Measurements from ENCODE around the gene CFAP54. TPM values are rescaled to one million over a fixed set of nuclear protein-coding genes. Genes with fewer than 3 reads are reported as not detected.

Gene CFAP54
- total RNA-seq, 1 experiment from 2014 or later = 0.35 TPM

- CTCF ChIA-PET = no interaction called here
- no peaks in the 10 kb centered on the region for H3K9me3 Mint-ChIP-seq (ENCODE audit: low read depth, unreplicated experiment)
- H3K27me3 Mint-ChIP-seq (ENCODE audit: unreplicated experiment) = no peaks in the 10 kb centered on the region
- H3K27ac Mint-ChIP-seq (ENCODE audit: unreplicated experiment) = no peak overlapping the region
- H3K36me3 Mint-ChIP-seq (ENCODE audit: insufficient read depth, unreplicated experiment) = no peaks in the 10 kb centered on the region
- H3K4me1 Mint-ChIP-seq (ENCODE audit: low read depth, unreplicated experiment) = no peaks in the 10 kb centered on the region
- DNase-seq = no peak
- H3K4me3 Mint-ChIP-seq (ENCODE audit: low read depth, unreplicated experiment) = no peak overlapping the region
- no TSS peak for BruUV-seq (replicated peaks)
- TF ChIP-seq CTCF (IDR thresholded peaks at IDR 0.05; ENCODE audit: unreplicated experiment) = no peak
- intact Hi-C loops (cut with micrococcal nuclease; ENCODE audit: unreplicated experiment) = no loop called here
Measured at GRCh38 chr12:96897421-96897820, 408.0 kb downstream of the CFAP54 start.

- Mint-ChIP-seq H3K9me3 (ENCODE audit: low read depth, unreplicated experiment) (no peaks in the 10 kb centered on the region), H3K4me3 (ENCODE audit: low read depth, unreplicated experiment) (no peak overlapping the region), H3K27ac (ENCODE audit: unreplicated experiment) (no peak overlapping the region), H3K27me3 (ENCODE audit: unreplicated experiment) (no peaks in the 10 kb centered on the region), H3K36me3 (ENCODE audit: insufficient read depth, unreplicated experiment) (no peaks in the 10 kb centered on the region), H3K4me1 (ENCODE audit: low read depth, unreplicated experiment) (peaks cover 5% of the 10 kb centered on the region)
- intact Hi-C loops (cut with micrococcal nuclease; ENCODE audit: unreplicated experiment) = no loop called here
- no TSS peak for BruUV-seq (replicated peaks)
- no peak for TF ChIP-seq CTCF (IDR thresholded peaks at IDR 0.05; ENCODE audit: unreplicated experiment)
- CTCF ChIA-PET = no interaction called here
- no peak for DNase-seq
Measured at GRCh38 chr12:96901175-96901574, 411.8 kb downstream of the CFAP54 start.

GRCh38 chr12:96902076-96902475 is 412.7 kb downstream of the CFAP54 start:
- Mint-ChIP-seq H3K27ac (ENCODE audit: unreplicated experiment) (no peak overlapping the region), H3K4me3 (ENCODE audit: low read depth, unreplicated experiment) (no peak overlapping the region), H3K9me3 (ENCODE audit: low read depth, unreplicated experiment) (no peaks in the 10 kb centered on the region), H3K27me3 (ENCODE audit: unreplicated experiment) (no peaks in the 10 kb centered on the region), H3K4me1 (ENCODE audit: low read depth, unreplicated experiment) (peaks cover 9% of the 10 kb centered on the region), H3K36me3 (ENCODE audit: insufficient read depth, unreplicated experiment) (peaks cover 7% of the 10 kb centered on the region)
- CTCF ChIA-PET = no interaction called here
- TF ChIP-seq CTCF (IDR thresholded peaks at IDR 0.05; ENCODE audit: unreplicated experiment) = no peak
- no TSS peak for BruUV-seq (replicated peaks)
- intact Hi-C loops (cut with micrococcal nuclease; ENCODE audit: unreplicated experiment) = no loop called here
- no peak for DNase-seq

- TF ChIP-seq CTCF (IDR thresholded peaks at IDR 0.05; ENCODE audit: unreplicated experiment) = no peak
- H3K27me3 Mint-ChIP-seq (ENCODE audit: unreplicated experiment) = no peaks in the 10 kb centered on the region
- H3K27ac Mint-ChIP-seq (ENCODE audit: unreplicated experiment) = peak overlapping the region; percentile 92
- CTCF ChIA-PET = no interaction called here
- no peaks in the 10 kb centered on the region for H3K9me3 Mint-ChIP-seq (ENCODE audit: low read depth, unreplicated experiment)
- intact Hi-C loops (cut with micrococcal nuclease; ENCODE audit: unreplicated experiment) = loop anchor here (2.0 to 5.0 kb wide), 2 partner anchors 96 to 189 kb away; no protein-coding TSS in a partner anchor
- H3K4me1 Mint-ChIP-seq (ENCODE audit: low read depth, unreplicated experiment) = peaks cover 37% of the 10 kb centered on the region
- peak overlapping the region; percentile 93 for H3K4me3 Mint-ChIP-seq (ENCODE audit: low read depth, unreplicated experiment)
- H3K36me3 Mint-ChIP-seq (ENCODE audit: insufficient read depth, unreplicated experiment) = peaks cover 39% of the 10 kb centered on the region
- no peak for DNase-seq
- TSS peak; percentile 97 for BruUV-seq (replicated peaks)
Measured at GRCh38 chr12:96906498-96906848, 417.1 kb downstream of the CFAP54 start.

Data from Calu3 (cell line).